Chondrocyte (in vitro differentiated cells): ENCODE results near the gene PFKFB3. TPM values are rescaled to one million over a fixed set of nuclear protein-coding genes. Genes with fewer than 3 reads are reported as not detected.

Experiments
- DNase-seq: peaks from one replicate; pipeline ENCODE4 v3.0.0; 2021; ENCODE audit warnings: mixed read lengths, low spot score
- H3K27ac Mint-ChIP-seq: one replicate; pipeline ENCODE4 v1.8.0; 2021; ENCODE audit warnings: mild to moderate bottlenecking, moderate library complexity, mixed read lengths; ENCODE audit not compliant: unreplicated experiment
- H3K27me3 Mint-ChIP-seq: 2 replicates; pipeline ENCODE4 v1.8.0; 2021; ENCODE audit warnings: low read depth, mixed read lengths
- H3K36me3 Mint-ChIP-seq: 2 replicates; pipeline ENCODE4 v1.8.0; 2021; ENCODE audit warnings: low read depth, mixed read lengths
- H3K4me1 Mint-ChIP-seq: 2 replicates; pipeline ENCODE4 v1.8.0; 2021; ENCODE audit warnings: low read depth, mild to moderate bottlenecking, mixed read lengths
- H3K4me3 Mint-ChIP-seq: one replicate; pipeline ENCODE4 v1.8.0; 2021; ENCODE audit warnings: mild to moderate bottlenecking, moderate library complexity, mixed read lengths; ENCODE audit not compliant: unreplicated experiment
- H3K9me3 Mint-ChIP-seq: 2 replicates; pipeline ENCODE4 v1.8.0; 2021; ENCODE audit warnings: low read depth, mixed read lengths
- CTCF ChIP-seq: fragments of 200-600 bp; sonication (generic); IDR thresholded peaks from 2 replicates; pipeline ENCODE4 v1.5.0; 2021; ENCODE audit warnings: antibody characterized with exemption, mild to moderate bottlenecking, moderate library complexity
- long read RNA-seq: library from polyadenylated mRNA; stranded (forward); transcript quantifications from one replicate; pipeline ENCODE4 v2.0.0, GENCODE V29; 2021
- total RNA-seq: library from RNA; stranded (reverse); gene quantifications from 3 replicates; pipeline ENCODE4 v1.2.1, GENCODE V29; 2021

Gene PFKFB3
- 40.3 to 46.5 TPM (median 41.6 TPM) in 3 replicates for total RNA-seq
- long read RNA-seq, full-length matches to known transcripts = 24 of 28 reads
- long read RNA-seq, partial matches to known transcripts = 1 of 28 reads
- long read RNA-seq, other reads (novel, unspliced or antisense) = 3 of 28 reads

GRCh38 chr10:6202684-6203330 is at the start of gene PFKFB3:
Gene PFKFB3, plus strand, starts transcription at chr10:6202932. Its CDS starts 329 bp downstream, at chr10:6203261.
- Mint-ChIP-seq H3K9me3 (no peaks in the 10 kb centered on the region), H3K4me3 (peak within 1 kb of the TSS; percentile 90), H3K27ac (peak within 1 kb of the TSS; percentile 89), H3K4me1 (peaks cover 32% of the 10 kb centered on the region), H3K36me3 (no peaks in the 10 kb centered on the region), H3K27me3 (no peaks in the 10 kb centered on the region)
- peak; percentile 90 for TF ChIP-seq CTCF
- no peak for DNase-seq

GRCh38 chr10:6153845-6154244 is 48.9 kb upstream of the PFKFB3 start:
- peaks cover 17% of the 10 kb centered on the region for H3K4me1 Mint-ChIP-seq
- no peak overlapping the region for H3K4me3 Mint-ChIP-seq
- no peaks in the 10 kb centered on the region for H3K36me3 Mint-ChIP-seq
- TF ChIP-seq CTCF = no peak
- no peaks in the 10 kb centered on the region for H3K9me3 Mint-ChIP-seq
- H3K27me3 Mint-ChIP-seq = no peaks in the 10 kb centered on the region
- DNase-seq = no peak
- no peak overlapping the region for H3K27ac Mint-ChIP-seq

- Mint-ChIP-seq H3K36me3 (no peaks in the 10 kb centered on the region), H3K4me1 (peaks cover 17% of the 10 kb centered on the region), H3K27ac (peak overlapping the region; percentile 41), H3K4me3 (no peak overlapping the region), H3K27me3 (no peaks in the 10 kb centered on the region), H3K9me3 (no peaks in the 10 kb centered on the region)
- no peak for TF ChIP-seq CTCF
- no peak for DNase-seq
Measured at GRCh38 chr10:6154566-6154965, 48.2 kb upstream of the PFKFB3 start.

- Mint-ChIP-seq H3K36me3 (no peaks in the 10 kb centered on the region), H3K27me3 (no peaks in the 10 kb centered on the region), H3K4me1 (peaks cover 17% of the 10 kb centered on the region), H3K9me3 (no peaks in the 10 kb centered on the region), H3K27ac (peak overlapping the region; percentile 32), H3K4me3 (no peak overlapping the region)
- TF ChIP-seq CTCF = no peak
- no peak for DNase-seq
Measured at GRCh38 chr10:6158276-6158675, 44.5 kb upstream of the PFKFB3 start.

GRCh38 chr10:6161921-6162320 is 40.8 kb upstream of the PFKFB3 start:
- Mint-ChIP-seq H3K27ac (no peak overlapping the region), H3K4me1 (peaks cover 38% of the 10 kb centered on the region), H3K9me3 (no peaks in the 10 kb centered on the region), H3K36me3 (no peaks in the 10 kb centered on the region), H3K27me3 (no peaks in the 10 kb centered on the region), H3K4me3 (no peak overlapping the region)
- TF ChIP-seq CTCF = no peak
- no peak for DNase-seq
